Stomach (tissue), 9 donors: ENCODE measurements around the gene LRP11. TPM values are rescaled to one million over a fixed set of nuclear protein-coding genes. Genes with fewer than 3 reads are reported as not detected.
A peak's percentile ranks its signal among the peaks of the same experiment; 100 is the strongest.
"Not testable (repeated sequence)": the region's sequence is repeated elsewhere in the genome, so short reads cannot be mapped to it uniquely, and the experiment has no call there.

ENCODE experiments used
- DNase-seq, 2 donors: peaks; one replicate each; pipeline versions ENCODE4 v3.0.0 to v3.0.0-alpha.2; 2013 to 2019
- H3K27ac ChIP-seq, 5 donors: fragments of 200-600 bp in 4 of 5; sonication (generic) in 4 of 5; one replicate each; pipeline ENCODE4 v1.5.1; 2013 to 2019; ENCODE audit warnings: mild to moderate bottlenecking in 1 of 5, moderate library complexity in 1 of 5
- H3K27me3 ChIP-seq, 3 donors: fragments of 200-600 bp; sonication (generic); one replicate each; pipeline ENCODE4 v1.5.1; 2017 to 2019; ENCODE audit warnings: mixed run types in 1 of 3
- H3K36me3 ChIP-seq, 4 donors: fragments of 200-600 bp; sonication (generic); 1 replicate in 3 of 4; 2 replicates in 1 of 4; pipeline ENCODE4 v1.5.1; 2016 to 2019
- H3K4me1 ChIP-seq, 4 donors: fragments of 200-600 bp; sonication (generic); one replicate each; pipeline ENCODE4 v1.5.1; 2016 to 2019
- H3K4me3 ChIP-seq, 4 donors: fragments of 200-600 bp; sonication (generic) in 3 of 4; one replicate each; pipeline ENCODE4 v1.5.1; 2016 to 2019; ENCODE audit warnings: mild to moderate bottlenecking in 1 of 4
- H3K9me3 ChIP-seq, 4 donors: fragments of 200-600 bp; sonication (generic); one replicate each; pipeline ENCODE4 v1.5.1; 2016 to 2019
- CTCF ChIP-seq, 7 experiments: fragments of 450-650 bp in 4 of 7; fragments of 200-600 bp in 3 of 7; sonication (generic) in 3 of 7; IDR thresholded peaks; one replicate each; pipeline ENCODE4 v1.5.1; 2016 to 2019; ENCODE audit warnings: antibody characterized with exemption in 7 of 7, control low read depth in 2 of 7, mild to moderate bottlenecking in 1 of 7
- EP300 ChIP-seq: sonication (generic); formaldehyde crosslinking; IDR thresholded peaks from one replicate; pipeline ENCODE4 v1.6.1; 2017; ENCODE audit warnings: antibody characterized with exemption
- POLR2A ChIP-seq, 4 donors: fragments of 450-650 bp; IDR thresholded peaks; one replicate each; pipeline ENCODE4 v1.6.1; 2016; ENCODE audit warnings: antibody characterized with exemption in 4 of 4, control low read depth in 2 of 4, mild to moderate bottlenecking in 1 of 4, moderate library complexity in 1 of 4
- POLR2AphosphoS5 ChIP-seq, 3 donors: sonication (generic); formaldehyde crosslinking; IDR thresholded peaks; one replicate each; pipeline ENCODE4 v1.6.1; 2016; ENCODE audit warnings: antibody characterized with exemption in 3 of 3
- WGBS, 5 donors: extraction: QIAGEN DNeasy Blood & Tissue Kit in 3 of 5; methylation state at CpG; one replicate each; pipeline versions ENCODE4 v1.1.5 to v1.1.7; 2013 to 2018; 5-methylcytosine and 5-hydroxymethylcytosine counted together
- intact Hi-C: fragments of 100-400 bp; cut with DNase I; formaldehyde crosslinking; loops from one replicate; pipeline ENCODE4 v1.15.1; 2023; ENCODE audit warnings: low total_unique reads
- polyA plus RNA-seq, 3 donors: library from polyadenylated mRNA; stranded (reverse); fragments of 200-250 nt; gene quantifications; one replicate each; pipeline ENCODE4 v1.2.3, GENCODE V29; 2013
- total RNA-seq, 5 donors: library from RNA; depleted of rRNA; stranded (reverse); fragments of >200 nt; gene quantifications; one replicate each; pipeline versions ENCODE4 v1.1.0 to v1.2.3, GENCODE V29; 2014 to 2016
- donor health status: healthy with polysubstance abuse.
- donor health status: Bipolar disorder and iron deficiency.
- donor health status: healthy.

The LRP11 gene
- total and polyA plus RNA-seq, 8 donors = 1.8 to 80.8 (median 12.8) TPM

DNA sequence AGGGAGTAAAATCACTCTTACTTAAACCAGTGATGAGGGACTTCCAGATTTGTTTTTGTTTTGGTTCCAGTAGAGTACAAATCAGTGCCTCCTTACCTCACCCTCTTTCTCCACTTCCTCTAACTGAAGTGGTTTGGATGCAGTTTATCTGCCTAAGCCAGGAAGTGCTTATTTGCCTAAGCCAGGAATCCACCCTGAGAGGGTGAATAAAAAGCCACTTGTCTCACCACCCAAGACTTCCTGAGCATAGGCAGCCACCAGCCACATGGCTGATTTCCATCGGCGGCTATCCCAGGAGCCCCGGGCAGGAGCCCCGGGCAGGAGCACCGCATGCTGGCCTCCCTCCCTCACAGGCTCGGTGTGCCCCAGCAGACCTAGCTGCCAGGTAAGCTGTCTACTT lies 12.0 kb downstream of the LRP11 start:
- Histone ChIP-seq H3K36me3 (peaks cover 0 to 16% (median 9%) of the 10 kb centered on the region in 4 donors), H3K4me1 (peaks cover 3 to 69% (median 39%) of the 10 kb centered on the region in 4 donors), H3K9me3 (no peaks in the 10 kb centered on the region), H3K27ac (peak overlapping the region in 4 of 5 donors; percentile 11 to 82 (median 76)), H3K27me3 (no peaks in the 10 kb centered on the region), H3K4me3 (peak overlapping the region in 1 of 4 donors; percentile 7)
- TF ChIP-seq POLR2A (IDR thresholded peaks at IDR 0.05) (no peak), POLR2AphosphoS5 (IDR thresholded peaks at IDR 0.05) (peak in 2 of 3 donors; percentile 15 to 75)
- DNase-seq = peak in 1 of 2 donors; percentile 51
- WGBS, 5 donors = 20 to 31% (median 30%) methylated on average over 6 of the region's 6 CpGs
- intact Hi-C loops = no loop called here

DNA sequence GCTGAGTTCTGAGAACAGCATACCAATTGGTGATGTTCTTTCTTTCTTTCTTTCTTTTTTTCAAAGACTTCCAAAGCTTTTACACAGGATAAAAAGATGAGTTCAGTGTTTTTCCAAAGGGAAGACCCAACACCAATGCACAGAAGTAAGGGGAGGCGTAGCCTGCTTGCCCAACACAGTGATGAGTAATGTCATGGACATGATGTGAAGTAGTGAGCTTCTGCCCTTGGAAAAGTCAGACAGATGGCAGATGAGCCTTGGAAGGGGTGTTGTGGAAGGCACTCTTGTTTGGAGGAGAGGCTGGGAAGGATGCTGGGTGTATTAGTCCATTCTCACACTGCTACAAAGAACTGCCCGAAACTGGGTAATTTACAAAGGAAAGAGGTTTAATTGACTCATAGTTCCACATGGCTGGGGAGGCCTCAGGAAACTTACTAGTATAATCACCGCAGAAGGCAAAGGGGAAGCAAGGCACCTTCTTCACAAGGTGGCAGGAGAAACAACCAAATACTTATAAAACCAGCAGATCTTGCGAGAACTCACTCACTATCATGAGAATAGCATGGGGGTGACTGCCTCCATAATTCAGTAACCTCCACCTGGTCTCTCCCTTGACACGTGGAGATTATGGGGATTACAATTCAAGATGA lies 12.6 kb downstream of the LRP11 start:
- Histone ChIP-seq H3K36me3 (peaks cover 0 to 16% (median 9%) of the 10 kb centered on the region in 4 donors), H3K9me3 (no peaks in the 10 kb centered on the region), H3K27me3 (no peaks in the 10 kb centered on the region), H3K4me1 (peaks cover 7 to 69% (median 43%) of the 10 kb centered on the region in 4 donors), H3K27ac (peak overlapping the region in 2 of 5 donors; percentile 74 to 82), H3K4me3 (no peak overlapping the region)
- no peak for TF ChIP-seq POLR2A (IDR thresholded peaks at IDR 0.05)
- TF ChIP-seq POLR2AphosphoS5 (IDR thresholded peaks at IDR 0.05) = no peak
- no peak for TF ChIP-seq EP300
- no peak for TF ChIP-seq CTCF (IDR thresholded peaks at IDR 0.05)
- WGBS, 5 donors = 77 to 87% (median 79%) methylated on average over 5 of the region's 5 CpGs
- DNase-seq = no peak
- intact Hi-C loops = no loop called here

GRCh38 chr6:149848343-149848742 lies 15.8 kb downstream of the LRP11 start:
- H3K9me3 ChIP-seq, DNase-seq, intact Hi-C loops, H3K4me3 ChIP-seq, H3K27me3 ChIP-seq: not testable (repeated sequence)
- Histone ChIP-seq H3K27ac (peak overlapping the region in 1 of 5 donors; percentile 44), H3K4me1 (peaks cover 19 to 50% (median 38%) of the 10 kb centered on the region in 4 donors), H3K36me3 (peaks cover 0 to 16% (median 9%) of the 10 kb centered on the region in 4 donors)
- 68 to 96% (median 79%) methylated on average over 4 of the region's 4 CpGs for WGBS, 5 donors

DNA sequence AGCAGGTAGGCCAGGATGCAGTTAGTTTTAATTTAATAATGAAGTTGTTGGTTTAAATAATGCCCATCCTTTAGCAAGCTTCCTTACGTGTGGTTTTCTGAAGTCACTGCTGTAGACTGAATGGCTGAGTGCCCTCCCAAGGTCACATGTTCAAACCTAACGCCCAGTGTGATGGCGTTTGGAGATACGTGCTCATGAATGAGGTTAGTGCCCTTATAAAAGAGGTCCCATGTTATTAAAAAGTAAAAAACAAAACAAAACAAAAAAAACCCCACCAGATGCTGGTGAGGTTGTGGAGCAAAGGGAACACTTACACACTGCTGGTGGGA lies 16.3 kb downstream of the LRP11 start:
- H3K27me3 ChIP-seq = no peaks in the 10 kb centered on the region
- DNase-seq = no peak
- peaks cover 19 to 46% (median 37%) of the 10 kb centered on the region in 4 donors for H3K4me1 ChIP-seq
- no peaks in the 10 kb centered on the region for H3K9me3 ChIP-seq
- H3K27ac ChIP-seq = peak overlapping the region in 2 of 5 donors; percentile 8 to 44
- TF ChIP-seq POLR2A (IDR thresholded peaks at IDR 0.05) = no peak
- no peak for TF ChIP-seq CTCF (IDR thresholded peaks at IDR 0.05)
- TF ChIP-seq EP300 = no peak
- TF ChIP-seq POLR2AphosphoS5 (IDR thresholded peaks at IDR 0.05) = no peak
- H3K36me3 ChIP-seq = peaks cover 0 to 16% (median 10%) of the 10 kb centered on the region in 4 donors
- WGBS, 5 donors = 72 to 75% (median 74%) methylated on average over 4 of the region's 4 CpGs
- intact Hi-C loops = no loop called here
- H3K4me3 ChIP-seq = no peak overlapping the region

GRCh38 chr6:149846321-149846720 lies 17.8 kb downstream of the LRP11 start:
- peaks cover 18 to 33% (median 25%) of the 10 kb centered on the region in 4 donors for H3K4me1 ChIP-seq
- TF ChIP-seq POLR2AphosphoS5 (IDR thresholded peaks at IDR 0.05) (peak in 1 of 3 donors; percentile 35), POLR2A (IDR thresholded peaks at IDR 0.05) (no peak)
- WGBS, 5 donors = 54 to 63% (median 58%) methylated on average over 7 of the region's 7 CpGs
- H3K27ac ChIP-seq = peak overlapping the region in 3 of 5 donors; percentile 3 to 52 (median 17)
- intact Hi-C loops = no loop called here
- peaks cover 0 to 22% (median 11%) of the 10 kb centered on the region in 4 donors for H3K36me3 ChIP-seq
- no peak overlapping the region for H3K4me3 ChIP-seq
- no peaks in the 10 kb centered on the region for H3K27me3 ChIP-seq
- peak; percentile 40 to 48 for DNase-seq
- H3K9me3 ChIP-seq = no peaks in the 10 kb centered on the region

GRCh38 chr6:149845549-149845948 lies 18.6 kb downstream of the LRP11 start:
- no peaks in the 10 kb centered on the region for H3K27me3 ChIP-seq
- peaks cover 22 to 41% (median 32%) of the 10 kb centered on the region in 4 donors for H3K4me1 ChIP-seq
- H3K27ac ChIP-seq = no peak overlapping the region
- H3K4me3 ChIP-seq = no peak overlapping the region
- DNase-seq = no peak
- no peak for TF ChIP-seq CTCF (IDR thresholded peaks at IDR 0.05)
- TF ChIP-seq EP300 = no peak
- TF ChIP-seq POLR2AphosphoS5 (IDR thresholded peaks at IDR 0.05) = no peak
- TF ChIP-seq POLR2A (IDR thresholded peaks at IDR 0.05) = no peak
- H3K36me3 ChIP-seq = peaks cover 0 to 15% (median 9%) of the 10 kb centered on the region in 4 donors
- intact Hi-C loops = no loop called here
- H3K9me3 ChIP-seq = no peaks in the 10 kb centered on the region
- 54 to 81% (median 77%) methylated on average over 2 to 3 of the region's 3 CpGs for WGBS, 5 donors
